GM10266 (cell line): ENCODE results near the gene PSEN1.

Source experiments
- DNase-seq: peaks from one replicate; pipeline ENCODE4 v3.0.0; 2012; ENCODE audit errors: extremely low spot score
- TF ChIP-seq, protein P1 (sequence below): IDR thresholded peaks from 2 replicates; pipeline ENCODE4 v1.5.1; 2012; ENCODE audit warnings: mild to moderate bottlenecking, low read depth; ENCODE audit not compliant: control insufficient read depth, insufficient read depth; ENCODE audit errors: missing control alignments

PSEN1 gene

DNA sequence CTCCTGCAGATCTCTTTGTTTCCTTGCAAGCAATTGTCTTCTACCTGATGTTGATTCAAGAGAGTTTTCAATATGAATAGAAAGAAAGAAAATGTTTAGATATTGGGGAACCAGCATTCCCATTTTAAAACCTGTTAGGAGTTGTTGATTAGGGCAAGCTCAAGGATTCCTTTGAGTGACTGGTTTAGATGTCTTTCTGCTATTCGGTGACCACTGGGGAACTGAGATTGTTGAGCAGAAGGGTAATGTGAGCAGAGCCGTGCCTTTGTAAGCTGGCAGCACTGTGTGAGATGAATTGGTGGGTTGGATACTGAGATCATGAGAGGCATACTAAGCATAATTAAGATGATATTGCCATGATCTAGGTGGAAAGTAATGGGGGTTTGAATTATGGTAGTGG is 61.9 kb downstream of the PSEN1 start:
- no peak for DNase-seq
- TF ChIP-seq, protein P1, sequence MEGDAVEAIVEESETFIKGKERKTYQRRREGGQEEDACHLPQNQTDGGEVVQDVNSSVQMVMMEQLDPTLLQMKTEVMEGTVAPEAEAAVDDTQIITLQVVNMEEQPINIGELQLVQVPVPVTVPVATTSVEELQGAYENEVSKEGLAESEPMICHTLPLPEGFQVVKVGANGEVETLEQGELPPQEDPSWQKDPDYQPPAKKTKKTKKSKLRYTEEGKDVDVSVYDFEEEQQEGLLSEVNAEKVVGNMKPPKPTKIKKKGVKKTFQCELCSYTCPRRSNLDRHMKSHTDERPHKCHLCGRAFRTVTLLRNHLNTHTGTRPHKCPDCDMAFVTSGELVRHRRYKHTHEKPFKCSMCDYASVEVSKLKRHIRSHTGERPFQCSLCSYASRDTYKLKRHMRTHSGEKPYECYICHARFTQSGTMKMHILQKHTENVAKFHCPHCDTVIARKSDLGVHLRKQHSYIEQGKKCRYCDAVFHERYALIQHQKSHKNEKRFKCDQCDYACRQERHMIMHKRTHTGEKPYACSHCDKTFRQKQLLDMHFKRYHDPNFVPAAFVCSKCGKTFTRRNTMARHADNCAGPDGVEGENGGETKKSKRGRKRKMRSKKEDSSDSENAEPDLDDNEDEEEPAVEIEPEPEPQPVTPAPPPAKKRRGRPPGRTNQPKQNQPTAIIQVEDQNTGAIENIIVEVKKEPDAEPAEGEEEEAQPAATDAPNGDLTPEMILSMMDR, result no peak

DNA sequence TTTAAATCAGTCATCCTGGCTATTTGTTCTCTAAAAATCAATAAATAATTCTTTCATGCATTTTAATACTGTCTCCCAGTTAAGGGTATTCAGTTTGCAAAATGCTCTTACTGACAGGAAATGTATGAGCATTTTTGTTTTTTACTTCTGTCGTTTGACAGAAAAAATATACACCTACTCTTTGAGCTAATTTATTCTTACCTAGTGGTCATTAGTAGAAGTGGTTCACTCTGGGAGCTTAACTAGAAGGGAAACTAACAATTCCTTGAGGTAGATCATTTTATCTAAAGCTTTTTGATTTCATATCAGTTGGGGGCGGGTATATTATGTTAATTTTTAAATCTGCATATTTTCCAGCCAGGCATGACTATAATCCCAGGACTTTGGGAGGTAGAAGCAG is 67.2 kb downstream of the PSEN1 start:
- no peak for DNase-seq
- TF ChIP-seq, protein P1, result no peak

DNA sequence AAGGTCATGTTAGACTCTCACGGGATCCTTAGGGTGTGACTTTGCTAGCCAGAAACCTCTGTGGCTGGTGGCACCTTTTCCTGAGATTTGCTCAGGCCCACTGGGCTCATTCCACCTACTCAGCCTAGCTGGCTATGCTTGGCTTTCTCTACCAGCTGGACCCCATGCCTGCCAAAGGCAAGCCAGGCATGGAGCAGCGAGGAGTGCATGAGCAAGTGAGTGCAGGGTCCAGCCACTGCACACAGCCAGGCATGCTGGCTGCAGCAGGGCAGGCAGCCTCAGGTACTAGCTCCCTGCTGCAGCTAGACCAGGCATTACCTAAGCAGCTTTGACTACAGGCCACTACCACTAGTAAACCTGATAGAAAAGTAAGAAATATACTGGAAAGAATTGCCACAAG is 71.3 kb downstream of the PSEN1 start:
- no peak for DNase-seq
- TF ChIP-seq, protein P1, result no peak

DNA sequence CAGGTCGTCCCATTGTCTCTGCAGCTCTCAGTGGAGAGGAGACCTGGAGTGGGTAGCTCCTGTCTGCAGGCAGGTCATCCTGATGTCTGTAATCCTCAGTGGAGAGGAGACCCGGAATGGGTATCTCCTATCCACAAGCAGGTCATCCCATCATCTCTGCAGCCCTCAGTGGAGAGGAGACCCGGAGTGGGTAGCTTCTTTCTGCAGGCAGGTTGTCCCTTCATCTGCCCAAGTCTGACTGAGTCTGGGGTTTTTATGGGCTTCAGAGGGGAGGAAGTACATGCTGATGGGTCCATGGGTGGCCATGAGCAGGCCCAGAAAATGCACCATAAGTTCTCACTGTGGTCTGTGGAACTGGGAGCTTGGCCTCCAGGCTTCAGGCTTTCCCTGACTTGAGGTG is 72.1 kb downstream of the PSEN1 start:
- TF ChIP-seq, protein P1, result no peak
- DNase-seq, result no peak

DNA sequence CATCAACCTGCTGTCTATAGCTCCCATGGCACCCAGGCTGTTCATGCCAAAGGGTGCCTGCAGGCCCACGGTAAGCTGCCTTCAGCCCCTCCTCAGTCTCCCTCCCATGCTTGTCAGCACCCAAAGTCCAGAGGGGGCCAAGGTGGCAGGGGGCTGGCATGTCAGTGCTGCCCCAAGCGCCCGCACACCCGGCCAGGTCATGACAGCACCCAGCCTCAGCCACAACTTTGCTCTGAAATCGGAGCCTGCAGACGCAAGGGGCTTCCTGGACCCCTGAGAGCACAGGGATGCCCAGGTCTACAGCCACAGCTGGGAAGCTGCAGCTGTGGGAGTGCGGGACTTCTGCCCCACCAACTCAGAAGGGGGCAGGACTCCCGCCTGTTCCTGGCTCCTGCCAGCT is 72.5 kb downstream of the PSEN1 start:
- TF ChIP-seq, protein P1, result no peak
- DNase-seq, result no peak

DNA sequence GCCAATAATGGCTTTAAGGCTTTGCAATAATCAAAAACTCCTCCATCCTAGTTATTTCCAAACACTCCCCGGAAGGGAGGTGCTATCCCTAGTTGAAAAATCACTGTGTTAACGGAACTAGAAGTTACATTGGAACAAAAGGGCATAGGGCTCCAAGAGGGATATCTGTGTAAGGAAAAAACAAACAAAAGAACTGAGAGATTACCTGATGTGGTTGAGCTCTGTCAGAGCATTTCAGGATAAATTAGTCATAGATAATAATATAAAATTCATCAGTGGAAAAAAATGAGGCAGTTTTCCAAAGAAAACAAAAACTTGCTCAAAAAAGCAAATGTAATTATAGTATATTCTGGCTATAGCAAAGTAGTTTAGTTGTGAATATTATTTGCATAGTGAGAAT is 73.6 kb downstream of the PSEN1 start:
- DNase-seq, result no peak
- TF ChIP-seq, protein P1, result no peak

DNA sequence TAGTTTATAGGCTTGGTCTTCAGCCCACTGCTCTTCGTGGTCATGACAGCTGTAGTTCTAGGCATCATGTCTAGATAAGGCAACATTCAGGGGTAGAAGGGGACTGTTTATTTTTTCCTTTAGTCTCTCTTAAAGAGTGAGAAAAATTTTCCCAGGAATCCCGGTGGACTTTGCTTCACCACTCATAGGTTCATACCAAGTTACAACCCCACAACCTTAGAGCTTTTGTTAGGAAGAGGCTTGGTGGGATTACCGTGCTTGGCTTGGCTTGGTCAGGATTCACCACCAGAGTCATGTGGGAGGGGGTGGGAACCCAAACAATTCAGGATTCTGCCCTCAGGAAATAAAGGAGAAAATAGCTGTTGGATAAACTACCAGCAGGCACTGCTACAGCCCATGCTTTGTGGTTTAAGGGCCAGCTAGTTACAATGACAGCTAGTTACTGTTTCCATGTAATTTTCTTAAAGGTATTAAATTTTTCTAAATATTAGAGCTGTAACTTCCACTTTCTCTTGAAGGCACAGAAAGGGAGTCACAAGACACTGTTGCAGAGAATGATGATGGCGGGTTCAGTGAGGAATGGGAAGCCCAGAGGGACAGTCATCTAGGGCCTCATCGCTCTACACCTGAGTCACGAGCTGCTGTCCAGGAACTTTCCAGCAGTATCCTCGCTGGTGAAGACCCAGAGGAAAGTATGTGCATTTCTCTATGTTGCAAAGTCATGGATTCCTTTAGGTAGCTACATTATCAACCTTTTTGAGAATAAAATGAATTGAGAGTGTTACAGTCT is 75.1 kb downstream of the PSEN1 start:
- TF ChIP-seq, protein P1, result no peak
- no peak for DNase-seq
